A673 (cell line): ENCODE measurements around the gene MRPL45.

Experiments used
- CTCF ChIP-seq: fragments of 300-800, 200-600 bp; sonication (generic); conservative IDR thresholded peaks from 2 replicates; pipeline ENCODE4 v1.5.1; 2017; ENCODE audit warnings: low read depth, mild to moderate bottlenecking, antibody characterized with exemption, low read length, moderate library complexity, mixed read lengths
- EZH2 ChIP-seq: fragments of 200-600 bp; sonication (generic); IDR thresholded peaks from 2 replicates; pipeline ENCODE4 v1.6.1; 2017; ENCODE audit warnings: borderline replicate concordance, low read depth, mild to moderate bottlenecking, mixed read lengths, antibody characterized with exemption, low read length; ENCODE audit not compliant: poor library complexity, severe bottlenecking

- no peak for TF ChIP-seq CTCF
- TF ChIP-seq EZH2: no peak
Observed at GRCh38 chr17:38327936-38328335, 31.0 kb downstream of the MRPL45 start.
